Loucy (cell line): ENCODE data around the gene LRRC47.

Experiments
- EZH2phosphoT487 ChIP-seq: fragments of 200-600 bp; IDR thresholded peaks from 2 replicates; pipeline ENCODE4 v1.6.1; 2018; ENCODE audit warnings: antibody characterized with exemption, mild to moderate bottlenecking, moderate library complexity, borderline replicate concordance
- TF ChIP-seq, protein P1 (sequence below): fragments of 200-600 bp; sonication (generic); conservative IDR thresholded peaks from 2 replicates; pipeline ENCODE4 v1.5.1; 2014; ENCODE audit warnings: mild to moderate bottlenecking, antibody characterized with exemption, low read length

DNA sequence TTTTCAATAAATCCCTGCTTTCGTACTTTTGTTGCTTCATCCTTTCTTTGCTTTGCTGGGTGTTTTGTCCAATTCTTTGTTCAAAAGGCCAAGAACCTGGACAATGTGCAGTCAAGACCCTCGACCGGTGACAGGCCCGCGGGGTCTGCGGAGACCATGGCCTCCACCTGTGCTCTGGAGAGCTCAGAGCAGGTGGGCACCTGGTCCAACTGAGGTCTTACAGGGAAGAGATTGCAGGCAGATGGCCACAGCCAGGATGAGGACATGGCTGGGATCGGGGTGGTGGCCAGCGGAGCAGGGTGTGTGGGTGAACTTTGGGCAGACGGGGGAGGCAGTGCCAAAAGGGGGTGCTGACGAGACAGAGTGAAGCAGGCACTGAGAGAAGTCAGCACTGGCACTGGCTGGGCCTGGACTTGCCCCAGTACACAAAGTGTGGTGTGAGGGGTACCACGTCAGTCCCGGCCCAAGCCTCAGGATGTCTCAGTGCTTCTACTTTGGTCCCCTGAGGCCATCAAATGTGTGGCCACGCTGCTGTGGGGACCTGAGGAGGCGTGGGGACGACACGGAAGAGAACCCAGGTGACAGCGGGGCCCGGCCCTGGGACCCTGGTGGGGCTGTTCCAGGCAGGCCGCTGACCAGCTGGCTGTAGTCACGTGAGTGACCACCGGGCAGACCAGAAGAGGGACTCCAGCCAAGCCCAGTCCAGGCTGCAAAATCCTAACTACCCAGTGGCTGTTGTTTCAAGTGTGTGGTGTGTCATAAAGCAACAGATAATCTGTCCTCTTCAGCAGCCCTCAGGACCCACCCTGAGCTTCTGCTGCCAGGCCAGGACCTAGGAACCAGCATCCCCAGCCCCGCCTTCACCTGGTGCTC, 54.5 kb downstream of the LRRC47 start:
- TF ChIP-seq, protein P1, sequence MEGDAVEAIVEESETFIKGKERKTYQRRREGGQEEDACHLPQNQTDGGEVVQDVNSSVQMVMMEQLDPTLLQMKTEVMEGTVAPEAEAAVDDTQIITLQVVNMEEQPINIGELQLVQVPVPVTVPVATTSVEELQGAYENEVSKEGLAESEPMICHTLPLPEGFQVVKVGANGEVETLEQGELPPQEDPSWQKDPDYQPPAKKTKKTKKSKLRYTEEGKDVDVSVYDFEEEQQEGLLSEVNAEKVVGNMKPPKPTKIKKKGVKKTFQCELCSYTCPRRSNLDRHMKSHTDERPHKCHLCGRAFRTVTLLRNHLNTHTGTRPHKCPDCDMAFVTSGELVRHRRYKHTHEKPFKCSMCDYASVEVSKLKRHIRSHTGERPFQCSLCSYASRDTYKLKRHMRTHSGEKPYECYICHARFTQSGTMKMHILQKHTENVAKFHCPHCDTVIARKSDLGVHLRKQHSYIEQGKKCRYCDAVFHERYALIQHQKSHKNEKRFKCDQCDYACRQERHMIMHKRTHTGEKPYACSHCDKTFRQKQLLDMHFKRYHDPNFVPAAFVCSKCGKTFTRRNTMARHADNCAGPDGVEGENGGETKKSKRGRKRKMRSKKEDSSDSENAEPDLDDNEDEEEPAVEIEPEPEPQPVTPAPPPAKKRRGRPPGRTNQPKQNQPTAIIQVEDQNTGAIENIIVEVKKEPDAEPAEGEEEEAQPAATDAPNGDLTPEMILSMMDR = no peak
- TF ChIP-seq EZH2phosphoT487 = no peak
